HG02981 (cell line): ENCODE data around the gene GRAMD1B.

ENCODE experiments used
- ATAC-seq: cut with Tn5 transposase; IDR thresholded peaks from one replicate; pipeline ENCODE4 v1.9.1; 2021; ENCODE audit warnings: mild to moderate bottlenecking, moderate library complexity; ENCODE audit not compliant: unreplicated experiment

GRAMD1B gene

DNA sequence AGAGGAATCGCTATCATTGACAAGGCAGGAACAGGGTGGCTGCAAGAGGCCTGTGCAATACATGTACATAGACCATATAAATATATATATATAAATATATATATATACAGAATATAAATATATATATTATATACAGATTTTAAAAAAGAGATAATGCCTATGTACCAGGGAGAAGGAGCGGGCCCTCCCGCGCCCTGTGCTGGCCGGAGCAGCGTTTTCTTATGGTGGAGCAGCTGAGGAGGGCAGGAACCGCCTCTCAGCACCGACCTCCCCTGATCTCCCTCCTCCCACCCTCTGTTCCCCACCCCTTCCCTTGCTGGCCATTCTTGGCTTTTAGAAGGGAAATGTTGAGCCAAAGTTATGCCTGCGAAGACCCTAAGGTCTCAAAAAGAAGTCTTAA is 192.5 kb downstream of the GRAMD1B start:
- ATAC-seq, result no peak

GRCh38 chr11:123624974-123625373 is 194.9 kb downstream of the GRAMD1B start:
- ATAC-seq, result no peak

DNA sequence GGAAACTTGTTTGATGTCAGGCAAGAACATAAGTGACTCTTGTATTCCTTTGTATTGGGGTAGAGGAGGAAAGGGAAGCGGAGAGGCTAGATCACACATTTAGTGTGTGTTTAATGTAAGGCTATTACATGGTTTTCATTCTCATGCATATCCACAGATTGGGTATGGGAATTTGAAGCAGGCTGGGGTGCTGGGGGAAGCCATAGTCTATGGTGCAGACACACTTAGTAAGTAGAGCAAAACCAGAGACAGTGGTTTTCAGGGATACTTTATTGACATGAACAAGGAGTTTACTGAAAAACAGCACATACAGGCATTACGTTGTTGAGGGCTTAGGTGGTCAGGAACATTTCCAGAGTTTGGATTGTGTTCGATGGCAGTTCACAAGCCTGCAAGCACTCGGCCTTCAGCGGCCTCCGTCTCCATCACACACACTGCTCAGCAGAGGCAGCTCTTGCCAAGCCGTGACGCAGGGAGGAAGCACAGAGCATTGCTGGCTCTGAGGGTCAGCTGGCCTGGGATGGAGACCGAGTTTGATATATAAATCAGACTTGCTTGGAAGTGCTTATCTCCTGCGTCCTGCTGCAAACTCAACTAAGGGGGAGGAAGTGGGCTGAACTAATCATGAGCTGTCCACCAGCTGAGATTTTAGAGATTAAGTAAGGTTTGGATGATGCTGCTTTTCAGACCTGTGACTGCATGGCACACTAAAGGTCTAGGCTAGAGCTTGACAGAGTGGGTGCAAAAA is 199.0 kb downstream of the GRAMD1B start:
- ATAC-seq, result no peak

- no peak for ATAC-seq
These were observed 200.1 kb downstream of the GRAMD1B start for GRCh38 chr11:123630126-123630608.

DNA sequence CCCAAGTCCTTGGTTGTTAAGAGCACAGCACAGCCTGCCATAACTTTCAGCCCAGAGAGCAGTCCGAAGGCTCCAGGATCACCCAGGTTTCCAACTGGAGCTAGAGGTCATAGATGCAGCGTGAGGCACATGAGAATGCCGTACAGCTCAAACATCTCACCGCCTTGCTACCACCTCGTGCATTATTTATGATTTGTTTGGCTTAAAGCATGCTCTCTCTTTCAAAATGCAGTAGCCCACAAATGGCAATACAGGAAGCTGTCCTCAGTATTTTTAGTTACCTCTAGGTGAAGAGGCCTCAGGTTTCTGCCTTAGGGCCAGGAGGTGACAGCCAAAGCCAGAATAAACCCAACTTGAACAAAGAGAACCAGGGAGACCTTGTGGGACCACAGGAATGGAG is 210.0 kb downstream of the GRAMD1B start:
- no peak for ATAC-seq

- ATAC-seq, result peak; percentile 79
These were observed 210.8 kb downstream of the GRAMD1B start for GRCh38 chr11:123640677-123641494.

GRCh38 chr11:123641495-123641840 is 211.4 kb downstream of the GRAMD1B start:
- ATAC-seq, result no peak

DNA sequence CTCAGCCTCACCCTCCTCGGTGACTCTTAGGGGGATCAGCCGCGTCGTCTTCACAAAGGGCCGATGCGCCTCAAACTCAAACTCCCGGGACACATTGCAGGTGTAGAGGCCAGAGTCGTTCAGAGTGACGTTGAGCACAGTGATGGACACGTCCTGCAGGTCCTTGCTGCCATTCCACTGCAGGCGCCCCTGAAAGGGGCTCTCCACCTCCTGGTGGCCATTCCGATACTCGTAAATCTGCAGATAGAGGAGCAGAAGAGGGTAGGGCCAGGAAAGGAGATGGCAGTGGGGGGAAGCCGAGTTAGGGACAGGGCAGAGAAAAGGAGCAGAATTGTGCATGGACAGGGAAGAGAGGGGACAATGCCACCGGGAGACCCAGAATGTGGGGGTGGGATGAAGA is 212.4 kb downstream of the GRAMD1B start:
- no peak for ATAC-seq

DNA sequence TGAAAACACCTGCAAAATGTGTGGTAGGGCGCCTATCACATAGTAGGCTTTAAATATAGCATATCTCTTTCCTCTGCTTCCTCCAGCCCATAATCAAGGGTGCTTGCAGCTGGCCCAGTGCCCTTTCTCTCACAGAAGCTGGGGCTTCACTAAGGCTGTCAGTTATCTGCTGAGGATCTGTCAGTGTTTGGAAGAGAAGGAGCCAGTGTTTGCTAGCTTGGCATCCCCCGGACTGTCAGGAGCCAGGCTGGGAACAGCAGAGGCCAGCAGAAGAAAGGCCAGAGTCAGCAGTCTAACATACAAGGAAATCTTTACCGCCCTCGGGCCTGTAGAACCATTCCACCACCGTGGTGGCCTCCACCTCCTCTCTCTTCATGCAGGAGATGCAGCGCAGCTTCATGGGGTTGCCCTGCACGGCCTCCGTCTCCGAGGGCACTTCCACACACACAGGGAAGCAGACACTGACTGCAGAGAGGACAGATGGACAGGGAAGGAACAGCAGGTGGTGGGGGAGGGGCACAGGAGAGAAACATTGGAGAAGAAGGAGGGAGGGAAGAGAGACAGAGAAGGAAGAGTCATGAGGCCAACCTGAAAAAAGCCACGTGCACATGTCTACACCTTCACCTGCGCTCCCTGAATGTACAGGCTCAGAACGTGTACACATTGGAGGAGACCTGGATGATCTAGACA is 215.4 kb downstream of the GRAMD1B start:
- ATAC-seq, result no peak

- ATAC-seq, result no peak
These were observed 220.8 kb downstream of the GRAMD1B start for GRCh38 chr11:123650901-123651300.

- no peak for ATAC-seq
These were observed 222.5 kb downstream of the GRAMD1B start for GRCh38 chr11:123652599-123652998.

DNA sequence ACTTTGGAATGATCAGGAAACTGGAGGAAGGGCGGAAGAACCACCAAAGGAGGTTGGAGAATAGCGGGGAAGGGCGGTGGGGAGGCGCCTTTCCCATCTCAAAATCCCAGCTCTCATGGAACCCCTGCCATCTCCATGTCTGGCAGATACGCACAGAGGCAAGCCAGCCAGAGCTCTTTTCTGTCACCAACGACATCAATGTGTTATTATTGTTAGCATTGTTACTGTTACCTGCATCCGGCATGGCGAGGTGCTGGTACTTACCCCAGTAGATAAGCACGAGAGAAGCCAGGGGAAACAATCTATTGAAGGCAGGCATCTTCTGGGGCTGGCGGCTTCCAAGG is 223.4 kb downstream of the GRAMD1B start:
- ATAC-seq, result no peak

DNA sequence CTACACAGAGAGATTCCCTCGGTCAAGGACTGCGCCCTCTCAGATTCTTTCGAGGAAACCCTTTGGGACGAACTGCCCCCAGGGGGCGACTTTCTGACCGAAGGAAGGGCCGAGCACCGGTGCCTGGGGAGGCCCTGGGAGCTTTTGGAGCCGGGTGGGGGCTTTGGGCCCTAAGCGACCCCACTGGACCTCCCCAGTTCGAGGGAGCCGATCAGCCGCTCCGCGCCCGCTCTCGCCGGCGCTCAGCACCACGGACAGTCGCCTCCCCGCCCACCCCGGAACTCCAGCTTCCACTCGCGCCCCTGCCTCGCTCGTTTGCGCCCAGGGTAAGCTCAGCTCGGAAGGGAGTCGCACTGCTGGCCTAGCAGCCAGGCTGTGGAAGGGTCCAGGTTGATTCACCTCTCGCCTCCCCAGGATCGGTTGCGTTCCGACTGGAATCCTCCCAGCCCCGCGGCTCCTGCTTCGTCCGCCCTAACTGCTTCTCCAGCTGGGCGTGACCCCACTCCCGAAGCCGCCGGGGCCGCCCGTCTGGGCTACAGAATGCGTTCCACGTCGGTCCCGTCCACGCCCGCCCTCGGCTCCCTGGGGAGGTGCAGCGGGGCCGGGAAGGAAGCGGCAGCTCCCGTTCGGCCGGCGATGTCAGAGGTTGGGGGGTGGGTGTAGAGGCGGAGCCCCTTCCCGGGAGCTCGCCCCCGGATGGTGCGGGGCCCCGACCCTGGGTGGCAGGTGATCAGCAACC is 223.9 kb downstream of the GRAMD1B start:
- ATAC-seq, result peak; percentile 54

GRCh38 chr11:123654566-123655081 is 224.6 kb downstream of the GRAMD1B start, which contains the start of gene SCN3B:
TSS of gene SCN3B (minus strand) at chr11:123654624. CDS start at chr11:123653801, 823 bp downstream.
- ATAC-seq, result peak; percentile 47

DNA sequence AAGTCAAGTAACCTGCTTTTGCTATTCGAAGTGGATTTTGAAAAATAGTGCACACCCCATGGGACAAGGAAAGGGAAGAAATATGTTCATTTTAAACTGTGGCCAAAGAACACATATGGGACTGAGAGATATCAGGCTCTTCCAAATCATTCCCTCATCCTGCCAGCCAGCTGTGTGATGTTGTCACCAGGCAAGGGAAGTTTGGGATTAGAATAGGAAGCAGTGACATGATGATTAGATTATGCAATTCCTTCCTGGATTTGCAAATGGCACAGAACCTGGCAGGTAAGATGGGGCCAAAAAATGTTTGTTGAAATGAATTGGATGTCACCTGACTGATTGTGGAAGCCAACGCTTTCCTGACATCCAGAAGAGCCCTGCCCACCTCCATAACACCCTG is 229.2 kb downstream of the GRAMD1B start:
- ATAC-seq, result no peak

GRCh38 chr11:123659965-123660364 is 229.9 kb downstream of the GRAMD1B start:
- ATAC-seq, result peak; percentile 92

DNA sequence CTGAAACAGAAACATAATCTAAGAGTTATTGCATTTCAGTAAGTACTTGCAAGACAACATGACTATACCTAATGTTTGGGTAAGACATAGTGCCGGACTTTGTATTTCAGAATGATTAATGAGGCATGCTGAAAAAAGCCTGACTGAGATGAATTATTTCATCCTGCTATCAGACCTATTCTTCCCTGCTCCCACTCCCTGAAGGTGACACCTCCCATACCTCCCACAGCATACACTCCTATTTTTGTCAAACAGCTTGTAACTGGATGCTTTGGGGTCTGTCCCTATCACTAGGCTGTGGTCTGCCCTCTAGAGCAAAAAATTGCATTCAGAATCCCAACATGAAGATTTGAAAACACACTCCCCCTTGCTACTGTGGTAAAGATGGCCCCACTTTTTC is 235.2 kb downstream of the GRAMD1B start:
- ATAC-seq, result no peak

DNA sequence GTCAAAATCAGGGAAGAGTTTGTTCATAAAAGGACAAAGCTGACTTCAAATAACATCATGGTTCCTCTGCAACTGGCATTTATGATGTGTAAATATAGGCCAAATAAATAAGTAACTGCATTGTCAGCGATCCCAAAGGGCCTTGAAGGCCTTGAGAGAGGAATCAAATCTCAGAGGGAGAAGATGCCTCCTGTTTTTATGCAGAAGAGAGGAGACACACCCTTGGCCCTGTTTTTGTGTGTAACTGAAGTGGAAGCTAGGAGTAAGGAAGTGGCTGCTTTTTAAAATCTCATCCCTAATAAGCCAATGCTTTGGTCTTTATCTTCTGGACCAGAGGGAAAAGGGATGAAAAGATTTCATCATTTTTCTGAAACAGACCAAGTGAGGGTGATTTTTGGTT is 240.0 kb downstream of the GRAMD1B start:
- no peak for ATAC-seq

DNA sequence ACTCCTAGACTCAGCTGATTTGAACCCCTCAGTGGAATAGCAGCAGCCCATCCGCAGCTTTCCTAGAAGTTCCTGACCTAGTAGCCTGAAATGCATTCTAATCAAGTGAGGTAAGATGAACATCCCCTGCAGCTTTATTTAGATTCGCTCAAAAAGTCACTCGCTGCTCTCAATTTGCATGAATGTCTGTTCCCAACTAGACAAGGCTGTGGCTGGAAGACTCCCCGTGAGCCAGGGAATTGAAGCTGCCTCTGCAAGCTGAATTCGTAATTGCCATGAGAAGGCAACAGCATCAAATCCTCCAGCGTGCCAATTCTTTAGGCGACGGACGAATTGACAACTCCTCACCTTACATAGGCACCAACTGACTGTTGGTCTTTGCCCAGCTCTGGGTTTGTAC is 241.5 kb downstream of the GRAMD1B start:
- no peak for ATAC-seq

DNA sequence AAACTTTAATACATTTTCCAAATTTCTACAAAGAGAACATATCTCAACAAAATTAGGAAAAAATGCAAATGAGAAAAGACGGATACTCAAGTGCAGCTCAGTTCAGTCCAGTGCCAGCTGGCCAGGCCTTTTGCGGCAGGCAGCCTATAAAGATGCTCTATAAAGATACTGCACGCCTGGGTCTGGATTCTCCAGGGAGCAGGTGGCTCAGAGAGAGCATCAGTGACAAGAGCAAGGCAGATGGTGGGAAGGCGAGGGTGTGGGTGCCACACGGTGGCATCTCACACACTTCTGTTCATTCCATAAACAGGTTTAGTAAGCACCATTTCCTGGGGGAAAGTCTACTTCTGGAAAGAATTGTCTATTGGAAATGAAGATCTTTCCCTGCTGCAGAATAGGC is 242.5 kb downstream of the GRAMD1B start:
- no peak for ATAC-seq

- ATAC-seq, result no peak
These were observed 244.2 kb downstream of the GRAMD1B start for GRCh38 chr11:123674297-123674696.
